ENCODE data around the gene STRBP. TPM values are rescaled to one million over a fixed set of nuclear protein-coding genes. Genes with fewer than 3 reads are reported as not detected.

The STRBP gene
- total and polyA plus RNA-seq, 9 of the 15 experiments (the other 6 are each of a cell fraction or from before 2014, with no cell fraction given) = 27.7 to 84.0 (median 70.2) TPM

DNA sequence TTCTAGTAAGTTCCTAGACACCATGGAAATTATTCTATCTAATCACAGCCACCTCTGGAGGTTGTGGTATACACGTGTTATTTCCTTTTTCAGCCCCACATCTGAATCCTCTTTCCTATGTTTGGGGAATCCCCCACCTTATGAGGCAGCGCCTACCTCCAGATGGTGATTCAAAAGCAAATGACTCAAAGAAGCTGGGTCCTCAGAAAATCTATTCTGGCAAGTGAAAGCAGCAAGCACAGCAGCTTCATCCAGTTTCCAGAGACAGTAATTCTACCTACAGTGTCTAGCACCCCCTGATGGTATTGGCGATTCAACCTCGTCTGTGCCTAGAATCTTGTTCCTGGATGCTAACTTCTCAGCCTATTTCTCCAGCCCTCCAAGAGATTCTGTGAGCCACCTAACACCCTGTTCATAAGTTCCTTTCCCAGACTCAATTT lies 43.0 kb downstream of the STRBP start (continued):
- TF ChIP-seq, protein P1, sequence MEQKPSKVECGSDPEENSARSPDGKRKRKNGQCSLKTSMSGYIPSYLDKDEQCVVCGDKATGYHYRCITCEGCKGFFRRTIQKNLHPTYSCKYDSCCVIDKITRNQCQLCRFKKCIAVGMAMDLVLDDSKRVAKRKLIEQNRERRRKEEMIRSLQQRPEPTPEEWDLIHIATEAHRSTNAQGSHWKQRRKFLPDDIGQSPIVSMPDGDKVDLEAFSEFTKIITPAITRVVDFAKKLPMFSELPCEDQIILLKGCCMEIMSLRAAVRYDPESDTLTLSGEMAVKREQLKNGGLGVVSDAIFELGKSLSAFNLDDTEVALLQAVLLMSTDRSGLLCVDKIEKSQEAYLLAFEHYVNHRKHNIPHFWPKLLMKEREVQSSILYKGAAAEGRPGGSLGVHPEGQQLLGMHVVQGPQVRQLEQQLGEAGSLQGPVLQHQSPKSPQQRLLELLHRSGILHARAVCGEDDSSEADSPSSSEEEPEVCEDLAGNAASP (IDR thresholded peaks at IDR 0.05) = no peak
- TF ChIP-seq, protein P2, sequence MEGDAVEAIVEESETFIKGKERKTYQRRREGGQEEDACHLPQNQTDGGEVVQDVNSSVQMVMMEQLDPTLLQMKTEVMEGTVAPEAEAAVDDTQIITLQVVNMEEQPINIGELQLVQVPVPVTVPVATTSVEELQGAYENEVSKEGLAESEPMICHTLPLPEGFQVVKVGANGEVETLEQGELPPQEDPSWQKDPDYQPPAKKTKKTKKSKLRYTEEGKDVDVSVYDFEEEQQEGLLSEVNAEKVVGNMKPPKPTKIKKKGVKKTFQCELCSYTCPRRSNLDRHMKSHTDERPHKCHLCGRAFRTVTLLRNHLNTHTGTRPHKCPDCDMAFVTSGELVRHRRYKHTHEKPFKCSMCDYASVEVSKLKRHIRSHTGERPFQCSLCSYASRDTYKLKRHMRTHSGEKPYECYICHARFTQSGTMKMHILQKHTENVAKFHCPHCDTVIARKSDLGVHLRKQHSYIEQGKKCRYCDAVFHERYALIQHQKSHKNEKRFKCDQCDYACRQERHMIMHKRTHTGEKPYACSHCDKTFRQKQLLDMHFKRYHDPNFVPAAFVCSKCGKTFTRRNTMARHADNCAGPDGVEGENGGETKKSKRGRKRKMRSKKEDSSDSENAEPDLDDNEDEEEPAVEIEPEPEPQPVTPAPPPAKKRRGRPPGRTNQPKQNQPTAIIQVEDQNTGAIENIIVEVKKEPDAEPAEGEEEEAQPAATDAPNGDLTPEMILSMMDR (IDR thresholded peaks at IDR 0.05 in 2 of 3, conservative IDR thresholded peaks at IDR 0.05 in 1 of 3; ENCODE audit: insufficient read depth in 2 of 3, low read depth in 1 of 3, low read length in 3 of 3) = peak; percentile 37 to 53 (median 51); a peak in 4 of 6 replicates

DNA sequence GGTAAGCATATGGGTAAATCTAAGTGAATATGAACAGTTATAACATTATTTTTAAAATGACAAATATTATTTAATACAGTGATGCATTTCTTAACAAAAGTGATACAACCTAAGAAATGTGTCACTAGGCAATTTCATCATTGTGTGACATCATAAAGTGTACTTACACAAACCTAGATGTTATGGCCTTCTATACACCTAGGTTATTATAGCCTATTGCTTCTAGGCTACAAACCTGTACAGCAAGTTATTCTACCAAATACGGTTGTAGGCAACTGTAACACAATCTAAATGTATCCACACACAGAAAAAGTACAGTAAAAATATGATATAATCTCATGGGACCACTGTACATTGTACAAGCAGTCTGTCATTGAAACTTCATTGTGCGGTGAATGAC lies 48.3 kb downstream of the STRBP start:
- WGBS (ENCODE audit: insufficient coverage, low coverage, missing lambda C conversion rate) = 93% methylated on average over 2 of the region's 2 CpGs
- Histone ChIP-seq H3K4me1 (replicated peaks in 1 of 2; ENCODE audit: control insufficient read depth in 2 of 2, insufficient read depth in 2 of 2, low read length in 2 of 2) (0 out of 5 replicates have a peak, but pooled peaks cover 0 to 4% of the 10 kb centered on the region in 2 experiments), H3K9ac (ENCODE audit: insufficient read depth in 1 of 2, low read depth in 2 of 2, low read length in 2 of 2) (no peak overlapping the region), H3K27ac (ENCODE audit: extremely low read depth, low read depth, low read length) (no peak overlapping the region), H2AFZ (ENCODE audit: low read depth, low read length) (no peak overlapping the region), H3K9me1 (ENCODE audit: control insufficient read depth, insufficient read depth, low read length) (no peaks in the 10 kb centered on the region), H3K36me3 (ENCODE audit: control insufficient read depth, insufficient read depth, low read length) (peaks cover 10% of the 10 kb centered on the region; the same call in 1 of the 3 replicates), H3K79me2 (ENCODE audit: control insufficient read depth, insufficient read depth, low read length) (peaks cover 67% of the 10 kb centered on the region), H3K27me3 (ENCODE audit: control insufficient read depth in 2 of 2, insufficient read depth in 2 of 2, low read length in 2 of 2) (no peaks in the 10 kb centered on the region), H3K4me2 (ENCODE audit: insufficient read depth, low read length) (no peak overlapping the region), H3K9me3 (replicated peaks; ENCODE audit: control insufficient read depth, insufficient read depth, low read depth, low read length) (no peaks in the 10 kb centered on the region), H4K20me1 (replicated peaks; ENCODE audit: control insufficient read depth, insufficient read depth, low read length) (0 out of 2 replicates have a peak, but pooled peaks cover 7% of the 10 kb centered on the region), H3K4me3 (no peak overlapping the region)
- CTCF ChIA-PET (ENCODE audit: low intra/inter-chr PET ratio) = no interaction called here
- BruUV-seq (replicated peaks) = no TSS peak
- FAIRE-seq = no peak
- intact Hi-C loops (cut with micrococcal nuclease) = loop anchor here (10.0 kb wide), 1 partner anchor 135 kb away; no protein-coding TSS in a partner anchor
- no peak for ATAC-seq
- no peak for DNase-seq (ENCODE audit: extremely low read depth in 1 of 4, low spot score in 3 of 4)
- in situ Hi-C loops (cut with MboI) = no loop called here
- POLR2A ChIA-PET = no interaction called here
- TF ChIP-seq ZNF121 (CRISPR knock-in tag; conservative IDR thresholded peaks at IDR 0.05) (no peak), FOS (IDR thresholded peaks at IDR 0.05; ENCODE audit: extremely low read depth, insufficient read length) (no peak), TCFL5 (CRISPR knock-in tag; conservative IDR thresholded peaks at IDR 0.05) (no peak), KLF6 (CRISPR knock-in tag; IDR thresholded peaks at IDR 0.05; ENCODE audit: borderline replicate concordance) (no peak), CAMTA2 (CRISPR knock-in tag; conservative IDR thresholded peaks at IDR 0.05) (no peak), ZFX (CRISPR knock-in tag; IDR thresholded peaks at IDR 0.05) (no peak), RFX7 (CRISPR knock-in tag; IDR thresholded peaks at IDR 0.05) (no peak), CBX2 (IDR thresholded peaks at IDR 0.05; ENCODE audit: insufficient read depth, low read length, poor library complexity, severe bottlenecking) (no peak), ZBED1 (IDR thresholded peaks at IDR 0.05) (no peak), MCM5 (IDR thresholded peaks at IDR 0.05; ENCODE audit: low read depth) (no peak), FOXJ2 (tag; IDR thresholded peaks at IDR 0.05) (no peak), GABPB1 (CRISPR knock-in tag; IDR thresholded peaks at IDR 0.05) (no peak), CEBPG (CRISPR knock-in tag; IDR thresholded peaks at IDR 0.05) (no peak), CEBPG (tag; conservative IDR thresholded peaks at IDR 0.05 in 1 of 2, IDR thresholded peaks at IDR 0.05 in 1 of 2) (no peak), HDAC3 (IDR thresholded peaks at IDR 0.05; ENCODE audit: borderline replicate concordance, partially characterized antibody) (no peak), RBM17 (IDR thresholded peaks at IDR 0.05; ENCODE audit: borderline replicate concordance, low read depth, low read length) (no peak), BRD4 (IDR thresholded peaks at IDR 0.05) (no peak), ADNP (tag; IDR thresholded peaks at IDR 0.05) (no peak)

Measured in K562 (cell line).